Measurements from ENCODE around the gene NRP1. TPM values are rescaled to one million over a fixed set of nuclear protein-coding genes. Genes with fewer than 3 reads are reported as not detected.

NRP1 gene
- total RNA-seq, 1 experiment from 2014 or later = 3.0 TPM

GRCh38 chr10:33231621-33232350 is 102.7 kb downstream of the NRP1 start (continued):
- TF ChIP-seq AR (CRISPR knock-in tag; IDR thresholded peaks at IDR 0.05) = no peak
- TF ChIP-seq ZNF317 (CRISPR knock-in tag; IDR thresholded peaks at IDR 0.05; ENCODE audit: borderline replicate concordance, low read depth) = no peak
- TF ChIP-seq ZNF416 (CRISPR knock-in tag; IDR thresholded peaks at IDR 0.05) = no peak
- no peak for TF ChIP-seq SP1 (CRISPR knock-in tag; conservative IDR thresholded peaks at IDR 0.05)
- no peak for TF ChIP-seq PRDM15 (CRISPR knock-in tag; IDR thresholded peaks at IDR 0.05)
- TF ChIP-seq, protein P1, sequence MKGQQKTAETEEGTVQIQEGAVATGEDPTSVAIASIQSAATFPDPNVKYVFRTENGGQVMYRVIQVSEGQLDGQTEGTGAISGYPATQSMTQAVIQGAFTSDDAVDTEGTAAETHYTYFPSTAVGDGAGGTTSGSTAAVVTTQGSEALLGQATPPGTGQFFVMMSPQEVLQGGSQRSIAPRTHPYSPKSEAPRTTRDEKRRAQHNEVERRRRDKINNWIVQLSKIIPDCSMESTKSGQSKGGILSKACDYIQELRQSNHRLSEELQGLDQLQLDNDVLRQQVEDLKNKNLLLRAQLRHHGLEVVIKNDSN (CRISPR knock-in tag; IDR thresholded peaks at IDR 0.05) = no peak
- TF ChIP-seq ZNF396 (CRISPR knock-in tag; IDR thresholded peaks at IDR 0.05; ENCODE audit: borderline replicate concordance) = no peak
- no peak for TF ChIP-seq E2F4 (CRISPR knock-in tag; IDR thresholded peaks at IDR 0.05; ENCODE audit: borderline replicate concordance, low read depth)
- TF ChIP-seq CBFB (CRISPR knock-in tag; IDR thresholded peaks at IDR 0.05; ENCODE audit: low read depth) = no peak
- TF ChIP-seq ZBTB21 (CRISPR knock-in tag; IDR thresholded peaks at IDR 0.05; ENCODE audit: borderline replicate concordance) = no peak
- TF ChIP-seq JUN (CRISPR knock-in tag; IDR thresholded peaks at IDR 0.05) = no peak
- TF ChIP-seq NFYB (CRISPR knock-in tag; conservative IDR thresholded peaks at IDR 0.05; ENCODE audit: low read depth) = no peak
- no peak for TF ChIP-seq MYBL2 (CRISPR knock-in tag; IDR thresholded peaks at IDR 0.05)

DNA sequence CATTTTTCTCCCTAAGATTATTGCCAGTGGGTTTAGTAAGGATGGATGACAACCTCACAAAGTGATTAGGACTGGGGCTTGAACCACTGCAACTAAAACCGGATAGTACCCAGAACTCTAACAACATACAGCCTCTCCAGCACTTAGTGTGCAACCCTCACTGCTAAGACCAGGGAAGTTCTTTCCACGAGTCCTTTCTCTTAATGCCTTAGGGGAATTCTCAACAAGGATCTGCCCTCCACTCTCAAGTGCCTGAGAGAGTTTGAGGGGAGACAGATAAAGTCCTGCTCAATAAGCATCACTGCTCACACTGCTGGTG is 104.6 kb downstream of the NRP1 start:
- TF ChIP-seq OVOL2 (CRISPR knock-in tag; IDR thresholded peaks at IDR 0.05; ENCODE audit: borderline replicate concordance) (no peak), FOXJ3 (CRISPR knock-in tag; IDR thresholded peaks at IDR 0.05; ENCODE audit: borderline replicate concordance) (no peak), ATF6 (CRISPR knock-in tag; IDR thresholded peaks at IDR 0.05) (no peak), CREM (CRISPR knock-in tag; IDR thresholded peaks at IDR 0.05) (no peak), ZNF416 (CRISPR knock-in tag; IDR thresholded peaks at IDR 0.05) (no peak), ZNF532 (CRISPR knock-in tag; IDR thresholded peaks at IDR 0.05; ENCODE audit: borderline replicate concordance) (no peak), MYBL2 (CRISPR knock-in tag; IDR thresholded peaks at IDR 0.05) (no peak), SOX15 (CRISPR knock-in tag; IDR thresholded peaks at IDR 0.05) (no peak), SMAD4 (CRISPR knock-in tag; IDR thresholded peaks at IDR 0.05) (no peak), TP53 (CRISPR knock-in tag; IDR thresholded peaks at IDR 0.05) (no peak), EMX1 (CRISPR knock-in tag; IDR thresholded peaks at IDR 0.05) (no peak), CBFB (CRISPR knock-in tag; IDR thresholded peaks at IDR 0.05; ENCODE audit: low read depth) (no peak)
- Mint-ChIP-seq H3K27ac (no peak overlapping the region), H3K36me3 (no peaks in the 10 kb centered on the region), H3K4me1 (peaks cover 19% of the 10 kb centered on the region), H3K9me3 (no peaks in the 10 kb centered on the region), H3K4me3 (no peak overlapping the region), H3K27me3 (ENCODE audit: low read depth) (no peaks in the 10 kb centered on the region)
- ChIA-PET CTCF (no interaction called here), POLR2A (no interaction called here)
- ATAC-seq = peak; percentile 20; the same call in 1 of the 2 replicates
- DNase-seq (ENCODE audit: low spot score) = no peak

All from WTC11 (cell line).